HG03025 (cell line): ENCODE data around the gene IKZF4.

Experiments
- ATAC-seq: cut with Tn5 transposase; IDR thresholded peaks from one replicate; pipeline ENCODE4 v1.9.1; 2021; ENCODE audit warnings: mild to moderate bottlenecking, moderate library complexity; ENCODE audit not compliant: unreplicated experiment, low FRiP score

The IKZF4 gene

DNA sequence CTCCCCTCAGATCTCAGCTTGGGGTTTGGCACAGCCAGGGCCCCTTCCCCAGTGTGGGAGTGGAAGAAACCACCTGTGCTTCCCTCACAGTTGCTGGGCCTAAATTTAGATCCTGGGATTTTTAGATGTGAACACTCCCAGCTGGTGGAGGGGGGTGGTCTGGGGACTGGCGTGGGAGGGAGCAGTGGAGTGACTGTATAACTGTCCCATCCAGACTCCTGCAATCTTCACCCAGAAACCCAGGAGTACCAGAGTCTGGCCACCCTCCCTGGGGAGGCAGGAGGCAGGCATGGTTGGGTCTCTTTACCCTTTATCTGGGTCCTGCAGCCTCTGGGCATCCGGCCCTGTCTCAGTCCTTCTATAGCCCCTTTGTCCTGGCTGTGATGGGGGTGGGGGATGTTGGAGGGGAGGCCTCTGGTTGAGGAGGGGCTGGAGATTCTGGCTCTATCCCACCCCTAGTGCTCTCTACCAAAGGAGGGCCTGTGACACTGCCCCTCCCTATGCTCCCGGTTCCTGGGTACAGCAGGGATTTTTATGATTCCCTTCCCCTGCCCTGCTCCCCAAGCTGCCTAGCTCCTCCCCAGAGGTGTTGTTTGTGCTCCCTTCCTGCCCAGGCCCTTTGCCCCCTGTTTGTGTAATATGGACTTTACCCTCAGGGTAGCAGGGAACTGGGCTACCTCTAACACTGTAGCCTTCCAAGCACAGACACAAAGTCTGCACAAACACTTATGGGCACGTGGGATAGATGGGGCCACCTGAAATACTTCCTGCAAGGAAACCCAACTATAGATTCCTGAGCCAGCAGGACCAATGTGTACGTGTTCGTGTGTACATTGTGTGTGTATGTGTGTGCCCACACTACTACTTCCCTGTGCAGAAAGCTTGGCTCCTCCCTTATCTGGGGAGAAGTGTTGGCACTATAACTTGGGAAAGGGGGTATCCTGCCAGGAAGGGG, 60.8 kb downstream of the IKZF4 start:
- no peak for ATAC-seq

DNA sequence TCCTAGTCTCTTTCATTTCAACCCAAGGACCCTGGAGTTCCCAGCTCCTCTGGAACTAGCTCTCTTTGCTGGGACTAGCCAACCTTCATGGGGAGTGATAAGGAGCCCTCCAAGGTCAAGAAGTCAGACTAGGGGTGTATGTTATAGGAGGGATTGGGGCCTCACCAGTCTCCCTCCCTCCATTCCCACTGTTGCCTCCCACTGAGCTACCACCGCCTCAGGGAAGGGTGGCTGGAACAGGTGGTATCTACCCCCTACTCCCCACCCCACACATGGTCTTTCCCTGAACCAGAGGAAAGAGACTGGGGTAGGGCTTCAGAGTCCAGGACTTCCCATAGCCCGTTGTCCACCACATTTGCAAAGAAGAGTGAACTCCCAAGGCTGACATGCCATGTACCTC, 61.5 kb downstream of the IKZF4 start:
- no peak for ATAC-seq

DNA sequence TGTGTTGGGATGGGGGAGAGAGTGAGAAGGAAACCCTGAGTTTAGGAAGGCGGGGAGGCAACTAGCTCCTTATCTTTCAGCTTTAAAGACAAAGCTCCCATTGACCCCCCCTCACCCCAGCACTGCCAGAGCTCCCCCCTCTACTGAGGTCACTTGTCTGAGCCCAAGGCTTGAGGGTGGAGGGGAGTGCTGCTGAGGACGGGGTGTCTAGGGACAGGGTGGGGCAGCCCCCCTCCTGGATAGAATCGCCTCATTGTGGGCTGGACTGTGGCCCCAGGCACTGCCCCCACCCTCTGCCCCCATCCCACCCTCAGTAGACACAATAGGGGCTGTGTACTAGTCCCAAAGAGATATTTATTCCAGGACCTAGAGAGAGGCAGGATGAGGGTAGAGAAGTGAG, 62.1 kb downstream of the IKZF4 start:
- no peak for ATAC-seq

DNA sequence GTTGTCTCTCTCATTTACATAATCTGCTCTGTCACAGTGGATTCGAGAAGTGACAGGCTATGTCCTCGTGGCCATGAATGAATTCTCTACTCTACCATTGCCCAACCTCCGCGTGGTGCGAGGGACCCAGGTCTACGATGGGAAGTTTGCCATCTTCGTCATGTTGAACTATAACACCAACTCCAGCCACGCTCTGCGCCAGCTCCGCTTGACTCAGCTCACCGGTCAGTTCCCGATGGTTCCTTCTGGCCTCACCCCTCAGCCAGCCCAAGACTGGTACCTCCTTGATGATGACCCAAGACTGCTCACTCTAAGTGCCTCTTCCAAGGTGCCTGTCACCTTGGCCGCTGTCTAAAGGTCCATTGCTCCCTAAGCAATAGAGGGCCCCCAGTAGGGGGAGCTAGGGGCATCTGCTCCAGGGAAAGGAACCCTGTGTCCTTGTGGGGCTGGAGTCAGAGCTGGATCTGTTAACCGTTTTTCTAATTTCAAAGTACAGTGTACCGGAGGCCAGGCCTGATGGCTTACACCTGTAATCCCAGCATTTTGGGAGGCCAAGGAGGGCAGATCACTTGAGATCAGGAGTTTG, 64.2 kb downstream of the IKZF4 start:
- no peak for ATAC-seq

DNA sequence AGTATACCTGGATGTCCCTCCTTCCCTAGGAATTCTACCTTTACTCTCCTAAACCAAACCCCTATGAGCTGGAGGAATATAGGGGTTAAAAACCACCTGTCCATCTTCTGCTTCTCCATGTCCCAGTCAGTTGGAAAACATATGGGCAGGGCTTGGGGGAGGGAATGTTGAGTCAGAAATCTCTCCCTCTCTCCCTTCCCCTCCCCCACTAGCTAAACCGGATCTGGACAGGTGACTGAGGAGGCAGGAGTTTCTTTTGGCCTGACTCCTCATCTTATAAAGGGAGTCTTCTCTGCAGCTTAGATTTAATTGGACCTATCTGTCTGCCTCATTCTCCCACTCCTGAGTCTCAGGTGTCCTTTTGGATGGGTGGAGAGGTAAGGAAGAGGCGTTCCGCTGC, 65.3 kb downstream of the IKZF4 start:
- ATAC-seq: no peak

DNA sequence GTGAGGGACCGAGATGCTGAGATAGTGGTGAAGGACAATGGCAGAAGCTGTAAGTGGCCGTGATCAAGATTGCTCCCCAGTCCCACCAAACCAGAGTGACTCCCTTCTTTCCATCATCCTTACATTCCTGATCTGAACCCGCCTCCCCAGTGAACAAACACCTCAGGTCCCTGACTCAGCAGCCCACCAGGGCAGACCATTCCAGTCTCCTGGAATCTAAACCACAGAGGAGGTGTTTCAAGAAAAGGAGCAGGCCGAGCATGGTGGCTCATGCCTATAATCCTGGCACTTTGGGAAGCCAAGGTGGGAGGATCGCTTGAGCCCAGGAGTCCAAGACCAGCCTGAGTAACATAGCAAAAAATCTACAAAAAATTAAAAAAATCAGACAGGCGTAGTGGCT, 65.8 kb downstream of the IKZF4 start:
- ATAC-seq: no peak

DNA sequence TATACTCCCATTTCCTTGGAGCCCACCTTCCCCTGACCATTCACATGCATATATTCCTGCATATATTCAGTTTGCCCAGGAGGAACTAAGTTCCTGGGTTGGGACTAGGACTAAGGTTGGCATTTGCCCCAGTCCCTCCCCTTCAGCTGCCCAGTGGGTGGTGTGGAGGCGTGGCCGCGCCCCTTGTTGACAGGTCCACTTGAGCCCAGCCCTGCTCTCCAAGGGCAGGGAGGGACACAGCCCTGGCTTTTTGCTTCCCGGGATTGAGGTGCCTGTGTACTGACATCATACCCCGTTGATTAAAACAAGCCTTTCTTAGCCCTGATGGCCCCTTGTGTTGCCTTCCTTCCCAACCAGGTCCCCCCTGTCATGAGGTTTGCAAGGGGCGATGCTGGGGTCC, 66.4 kb downstream of the IKZF4 start:
- no peak for ATAC-seq
